OCI-LY3 (cell line): Measurements from ENCODE around the gene CFAP157.

Source experiments
- H2AFZ ChIP-seq: fragments of 200-600, 300-600 bp; shearing (Covaris generic); 2 replicates; pipeline ENCODE4 v1.6.0; 2014; ENCODE audit warnings: antibody characterized with exemption, low read depth, low read length
- H3K27ac ChIP-seq: fragments of 200-600, 300-600 bp; sonication (generic); 2 replicates; pipeline ENCODE4 v1.5.1; 2014; ENCODE audit warnings: mild to moderate bottlenecking, low read length, moderate library complexity, mixed read lengths
- H3K27me3 ChIP-seq: fragments of 200-600, 300-600 bp; sonication (generic); 2 replicates; pipeline ENCODE4 v1.6.1; 2014; ENCODE audit warnings: low read depth, low read length, mixed read lengths
- H3K36me3 ChIP-seq: fragments of 200-600, 300-600 bp; sonication (generic); replicated peaks from 2 replicates; pipeline ENCODE3; 2014; ENCODE audit warnings: low read depth, low read length, mixed read lengths
- H3K4me1 ChIP-seq: fragments of 300-600, 200-600 bp; sonication (generic); 2 replicates; pipeline ENCODE4 v1.6.1; 2014; ENCODE audit warnings: low read length, mixed read lengths
- H3K4me2 ChIP-seq: fragments of 200-600, 300-600 bp; sonication (generic); 2 replicates; pipeline ENCODE4 v1.6.1; 2014; ENCODE audit warnings: low read length, mixed read lengths
- H3K4me3 ChIP-seq: fragments of 300-600, 200-600 bp; sonication (generic); 2 replicates; pipeline ENCODE4 v1.5.1; 2014; ENCODE audit warnings: antibody characterized with exemption, mild to moderate bottlenecking, low read length, moderate library complexity
- H3K79me2 ChIP-seq: fragments of 300-600, 200-600 bp; shearing (Covaris generic); 2 replicates; pipeline ENCODE4 v1.6.1; 2014; ENCODE audit warnings: mild to moderate bottlenecking, low read length, mixed read lengths
- H3K9ac ChIP-seq: fragments of 300-600, 200-600 bp; shearing (Covaris generic); 2 replicates; pipeline ENCODE4 v1.6.0; 2014; ENCODE audit warnings: mild to moderate bottlenecking, low read length, moderate library complexity
- H3K9me3 ChIP-seq: fragments of 200-600, 300-600 bp; shearing (Covaris generic); 2 replicates; pipeline ENCODE4 v1.6.1; 2014; ENCODE audit warnings: low read length, mixed read lengths; ENCODE audit not compliant: insufficient read depth
- H4K20me1 ChIP-seq: fragments of 200-600, 300-600 bp; sonication (generic); 2 replicates; pipeline ENCODE4 v1.6.1; 2016; ENCODE audit warnings: low read length, mixed read lengths; ENCODE audit not compliant: insufficient read depth
- EZH2phosphoT487 ChIP-seq: fragments of 200-600 bp; shearing (Covaris generic); IDR thresholded peaks from 2 replicates; pipeline ENCODE4 v1.6.1; 2018; ENCODE audit warnings: antibody characterized with exemption, mixed run types, low read depth
- TF ChIP-seq, protein P1 (sequence below): fragments of 200-600, 300-600 bp; sonication (generic); IDR thresholded peaks from 2 replicates; pipeline ENCODE4 v1.5.1; 2014; ENCODE audit warnings: antibody characterized with exemption, low read length, low read depth

CFAP157 gene

DNA sequence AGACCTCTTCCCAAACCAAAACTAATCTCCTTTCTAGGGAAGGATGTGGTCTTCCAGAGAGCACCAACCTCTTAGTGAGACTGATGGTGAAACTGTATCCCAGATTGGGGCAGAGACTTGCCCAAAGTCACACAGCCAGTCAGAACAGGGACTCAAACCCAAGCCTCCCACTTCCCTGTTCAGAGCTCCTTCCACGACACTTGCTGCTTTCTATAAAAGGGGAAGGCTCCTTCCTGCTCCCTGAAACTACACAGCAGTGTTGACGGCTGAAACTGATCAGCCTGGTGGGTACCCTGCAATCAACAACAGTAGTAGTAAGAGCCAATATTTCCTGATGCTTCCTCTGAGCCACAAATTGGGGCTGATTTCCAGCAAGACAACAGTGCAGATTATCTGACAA is 26.8 kb downstream of the CFAP157 start:
- no peak overlapping the region for H3K4me2 ChIP-seq
- H4K20me1 ChIP-seq = no peaks in the 10 kb centered on the region

DNA sequence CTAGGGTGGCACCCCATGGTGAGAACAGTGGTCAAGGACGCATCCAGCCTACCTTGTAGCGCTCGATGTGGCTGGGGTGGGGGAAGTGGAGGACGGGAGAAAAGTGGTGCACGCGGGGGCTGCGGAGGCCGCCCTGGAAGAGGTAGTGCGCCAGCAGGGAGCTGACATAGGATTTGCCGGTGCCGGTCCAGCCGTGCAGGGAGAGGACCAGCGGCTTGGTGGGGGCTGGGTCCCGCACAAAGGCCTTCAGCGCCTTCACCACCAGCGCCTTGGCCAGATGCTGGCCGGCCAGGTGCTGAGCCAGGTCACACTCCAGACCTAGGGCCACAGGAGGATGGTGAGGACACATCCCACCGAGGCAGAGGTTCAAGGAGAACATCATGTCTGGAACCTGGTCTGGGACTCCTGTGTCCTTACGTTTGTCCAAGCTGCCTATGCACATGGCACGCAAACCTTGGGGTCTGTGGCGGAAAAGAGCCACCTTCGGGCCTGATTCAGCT is 27.5 kb downstream of the CFAP157 start:
- H2AFZ ChIP-seq = no peak overlapping the region
- H3K9ac ChIP-seq = peak overlapping the region; percentile 71; the same call in 1 of the 2 replicates
- H3K79me2 ChIP-seq = no peaks in the 10 kb centered on the region
- H4K20me1 ChIP-seq = no peaks in the 10 kb centered on the region
- no peaks in the 10 kb centered on the region for H3K27me3 ChIP-seq
- peaks cover 13% of the 10 kb centered on the region for H3K4me1 ChIP-seq
- H3K4me2 ChIP-seq = peak overlapping the region; percentile 72
- H3K9me3 ChIP-seq = no peaks in the 10 kb centered on the region
- no peak for TF ChIP-seq EZH2phosphoT487
- TF ChIP-seq, protein P1, sequence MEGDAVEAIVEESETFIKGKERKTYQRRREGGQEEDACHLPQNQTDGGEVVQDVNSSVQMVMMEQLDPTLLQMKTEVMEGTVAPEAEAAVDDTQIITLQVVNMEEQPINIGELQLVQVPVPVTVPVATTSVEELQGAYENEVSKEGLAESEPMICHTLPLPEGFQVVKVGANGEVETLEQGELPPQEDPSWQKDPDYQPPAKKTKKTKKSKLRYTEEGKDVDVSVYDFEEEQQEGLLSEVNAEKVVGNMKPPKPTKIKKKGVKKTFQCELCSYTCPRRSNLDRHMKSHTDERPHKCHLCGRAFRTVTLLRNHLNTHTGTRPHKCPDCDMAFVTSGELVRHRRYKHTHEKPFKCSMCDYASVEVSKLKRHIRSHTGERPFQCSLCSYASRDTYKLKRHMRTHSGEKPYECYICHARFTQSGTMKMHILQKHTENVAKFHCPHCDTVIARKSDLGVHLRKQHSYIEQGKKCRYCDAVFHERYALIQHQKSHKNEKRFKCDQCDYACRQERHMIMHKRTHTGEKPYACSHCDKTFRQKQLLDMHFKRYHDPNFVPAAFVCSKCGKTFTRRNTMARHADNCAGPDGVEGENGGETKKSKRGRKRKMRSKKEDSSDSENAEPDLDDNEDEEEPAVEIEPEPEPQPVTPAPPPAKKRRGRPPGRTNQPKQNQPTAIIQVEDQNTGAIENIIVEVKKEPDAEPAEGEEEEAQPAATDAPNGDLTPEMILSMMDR = no peak
- no peak overlapping the region for H3K27ac ChIP-seq
- H3K4me3 ChIP-seq = peak overlapping the region; percentile 84
- H3K36me3 ChIP-seq = peaks cover 9% of the 10 kb centered on the region

More for the DNA sequence above, 26.8 kb downstream of the CFAP157 start:
- Histone ChIP-seq H3K27me3 (no peaks in the 10 kb centered on the region), H3K9ac (no peak overlapping the region), H2AFZ (no peak overlapping the region), H3K4me1 (peaks cover 13% of the 10 kb centered on the region), H3K9me3 (no peaks in the 10 kb centered on the region), H3K4me3 (no peak overlapping the region), H3K27ac (no peak overlapping the region), H3K79me2 (no peaks in the 10 kb centered on the region), H3K36me3 (peaks cover 5% of the 10 kb centered on the region)
- TF ChIP-seq EZH2phosphoT487 = no peak
- TF ChIP-seq, protein P1 = no peak

DNA sequence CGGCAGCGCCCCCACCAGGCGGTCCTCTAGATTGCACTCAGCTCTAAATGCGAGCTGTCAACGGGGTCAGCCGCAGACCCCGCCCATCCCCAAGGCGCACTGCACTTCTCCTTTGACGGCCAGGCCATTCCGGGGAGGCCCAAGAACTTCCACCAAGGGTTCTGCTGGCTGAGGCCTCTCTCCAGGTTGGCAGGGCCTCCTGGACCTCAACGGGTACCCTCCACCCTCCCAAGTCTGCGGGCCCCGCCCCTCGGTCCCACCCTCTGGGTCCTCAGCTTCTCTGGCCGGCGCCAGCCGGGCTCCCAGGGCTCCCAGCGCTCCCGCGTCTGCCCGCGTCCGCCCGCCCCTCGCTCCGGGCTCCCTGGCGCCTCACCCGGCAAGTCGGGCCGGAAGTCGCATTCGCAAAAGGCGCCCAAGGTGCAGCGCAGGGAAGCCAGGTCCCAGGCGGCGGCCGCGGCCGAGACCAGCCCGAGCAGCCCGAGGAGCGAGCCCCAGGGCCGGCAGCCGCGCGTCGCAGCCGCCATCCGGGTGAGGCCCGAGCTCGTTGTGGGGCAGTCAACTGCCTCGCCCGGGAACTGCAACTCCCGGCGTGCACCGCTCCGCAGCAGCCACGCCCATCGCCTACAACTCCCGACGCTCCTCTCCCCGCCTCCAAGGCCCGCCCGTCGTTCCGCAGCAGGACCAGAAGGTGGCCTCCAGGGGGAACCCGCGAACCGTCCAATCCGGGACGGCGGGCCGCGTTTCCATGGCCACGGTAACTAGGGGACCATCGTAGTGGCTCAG is 28.1 kb downstream of the CFAP157 start, which contains the start of gene TOR2A:
Gene TOR2A (minus strand): TSS at position 548 of the 783 bp plus-strand sequence. CDS start 24 bp downstream, at position 524.
- Histone ChIP-seq H3K9ac (peak within 1 kb of the TSS; percentile 71), H2AFZ (peak within 1 kb of the TSS; percentile 50), H3K36me3 (peaks cover 14% of the 10 kb centered on the region)

More for the DNA sequence above, 28.1 kb downstream of the CFAP157 start, which contains the start of gene TOR2A:
- Histone ChIP-seq H4K20me1 (no peaks in the 10 kb centered on the region), H3K27me3 (no peaks in the 10 kb centered on the region), H3K27ac (peak within 1 kb of the TSS; percentile 57), H3K9me3 (no peaks in the 10 kb centered on the region), H3K79me2 (no peaks in the 10 kb centered on the region), H3K4me1 (peaks cover 13% of the 10 kb centered on the region), H3K4me2 (peak within 1 kb of the TSS; percentile 72), H3K4me3 (peak within 1 kb of the TSS; percentile 84)
- TF ChIP-seq, protein P1 = peak; percentile 94
- TF ChIP-seq EZH2phosphoT487 = no peak
